HepG2 (cell line): ENCODE results near the gene KIAA0232. TPM values are rescaled to one million over a fixed set of nuclear protein-coding genes. Genes with fewer than 3 reads are reported as not detected.

Experiments used
- BCL6 ChIP-seq: IDR thresholded peaks from 2 replicates; pipeline ENCODE4 v1.6.1; 2016; ENCODE audit warnings: missing genetic modification reagents, missing compliant biosample characterization
- CBX5 ChIP-seq: sonication (generic); formaldehyde crosslinking; IDR thresholded peaks from 2 replicates; pipeline ENCODE4 v1.4.0; 2020; ENCODE audit warnings: missing genetic modification reagents, borderline replicate concordance
- CHCHD3 ChIP-seq: sonication (generic); formaldehyde crosslinking; IDR thresholded peaks from 2 replicates; pipeline ENCODE4 v1.8.0; 2022; ENCODE audit warnings: mild to moderate bottlenecking, missing genetic modification reagents, moderate library complexity
- CHD4 ChIP-seq: fragments of 200-600 bp; sonication (generic); IDR thresholded peaks from 2 replicates; pipeline ENCODE4 v1.7.0; 2017; ENCODE audit warnings: mild to moderate bottlenecking, low read length, borderline replicate concordance
- HMGA1 ChIP-seq: sonication (generic); formaldehyde crosslinking; conservative IDR thresholded peaks from 2 replicates; pipeline ENCODE4 v1.4.0; 2020; ENCODE audit warnings: missing genetic modification reagents
- MED1 ChIP-seq: sonication (generic); formaldehyde crosslinking; IDR thresholded peaks from 2 replicates; pipeline ENCODE4 v1.4.0; 2020; ENCODE audit warnings: missing genetic modification reagents
- MIER3 ChIP-seq: IDR thresholded peaks from 2 replicates; pipeline ENCODE4 v1.6.1; 2016; ENCODE audit warnings: missing compliant biosample characterization, borderline replicate concordance
- POLR2AphosphoS2 ChIP-seq: IDR thresholded peaks from 2 replicates; pipeline ENCODE4 v1.6.1; 2011; ENCODE audit warnings: low read depth, low read length, improper control_type of control experiment
- SMC3 ChIP-seq: IDR thresholded peaks from 2 replicates; pipeline ENCODE4 v1.6.1; 2011; ENCODE audit warnings: low read length, improper control_type of control experiment
- ZNF121 ChIP-seq: sonication (generic); formaldehyde crosslinking; IDR thresholded peaks from 2 replicates; pipeline ENCODE4 v1.5.0; 2020; ENCODE audit warnings: mild to moderate bottlenecking, missing genetic modification reagents
- ZNF160 ChIP-seq: sonication (generic); formaldehyde crosslinking; IDR thresholded peaks from 2 replicates; pipeline ENCODE4 v1.8.0; 2022; ENCODE audit warnings: mild to moderate bottlenecking, inconsistent platforms, missing genetic modification reagents
- ZNF225 ChIP-seq: sonication (generic); formaldehyde crosslinking; IDR thresholded peaks from 2 replicates; pipeline ENCODE4 v1.4.0; 2020; ENCODE audit warnings: mild to moderate bottlenecking, missing genetic modification reagents
- ZNF563 ChIP-seq: sonication (generic); formaldehyde crosslinking; IDR thresholded peaks from 2 replicates; pipeline ENCODE4 v1.8.0; 2022; ENCODE audit warnings: mild to moderate bottlenecking, moderate library complexity, missing genetic modification reagents
- ZNF777 ChIP-seq: sonication (generic); formaldehyde crosslinking; IDR thresholded peaks from 2 replicates; pipeline ENCODE4 v1.4.0; 2020; ENCODE audit warnings: missing genetic modification reagents
- polyA plus RNA-seq, 8 experiments: library from polyadenylated mRNA; depleted of rRNA in 3 of 8; stranded (reverse) in 7 of 8; unstranded in 1 of 8; fragments of >200 nt; fragmentation: Illumina TruSeq in 4 of 8; extraction: Trizol in 4 of 8; gene quantifications; 2 replicates each; pipeline versions ENCODE4 v1.2.1 to v1.2.3, GENCODE V29; 2011 to 2016; ENCODE audit warnings: low read depth in 4 of 8, missing spikeins in 1 of 8, mixed read lengths in 1 of 8; ENCODE audit not compliant: insufficient read depth in 1 of 8
- total RNA-seq, 5 experiments: library from RNA; depleted of rRNA; stranded (reverse); fragments of >200 nt; fragmentation: Illumina TruSeq; extraction: Trizol; gene quantifications; 2 replicates each; pipeline ENCODE4 v1.2.3, GENCODE V29; 2016; ENCODE audit warnings: low read depth in 1 of 5
- TF ChIP-seq, protein P1 (sequence below): IDR thresholded peaks from 2 replicates; pipeline ENCODE4 v1.6.1; 2016

KIAA0232 gene
- total and polyA plus RNA-seq, 2 of the 13 experiments (the other 11 are each of a cell fraction or from before 2014, with no cell fraction given) = 7.8 to 17.1 TPM

DNA sequence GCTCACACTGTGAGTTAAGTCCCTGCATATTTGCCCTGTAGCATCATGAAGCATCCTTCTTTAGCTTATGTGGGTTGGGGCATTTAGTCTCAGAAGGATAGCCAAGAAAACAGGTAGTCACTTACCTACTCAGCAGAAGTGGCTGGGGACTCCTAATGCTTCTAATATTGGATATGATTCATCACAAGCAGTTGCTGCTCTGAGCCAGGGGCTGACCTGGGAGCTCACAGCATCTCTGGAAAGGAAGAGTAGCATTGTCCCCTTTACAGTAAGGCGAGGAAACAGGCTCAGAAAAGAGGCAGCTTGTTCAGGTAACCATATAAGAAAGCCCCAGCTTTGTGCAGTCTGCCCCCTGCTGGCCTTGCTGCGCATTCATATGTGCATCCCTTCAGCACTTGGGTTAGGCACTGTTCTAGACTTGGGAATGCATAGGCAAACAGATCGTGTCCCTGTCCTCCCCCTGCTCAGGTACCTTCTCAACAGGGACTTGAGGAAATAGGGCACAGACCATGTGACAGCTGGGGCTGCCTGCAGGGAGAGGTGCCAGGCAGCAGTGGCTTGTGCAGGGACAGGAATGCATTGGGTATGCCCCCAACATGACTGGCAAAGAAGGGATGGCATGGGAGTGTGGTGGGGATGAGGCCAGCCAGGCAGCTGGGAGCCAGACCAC, 91.4 kb downstream of the KIAA0232 start (continued):
- no peak for TF ChIP-seq ZNF121
- 0 out of 2 replicates have a peak, but pooled peaks have one; percentile 7 for TF ChIP-seq MED1 (CRISPR knock-in tag)
- TF ChIP-seq BCL6 (CRISPR knock-in tag) = no peak
- no peak for TF ChIP-seq ZNF225 (CRISPR knock-in tag)
- no peak for TF ChIP-seq ZNF160
- 0 out of 2 replicates have a peak, but pooled peaks have one; percentile 48 for TF ChIP-seq POLR2AphosphoS2
- no peak for TF ChIP-seq CHD4
- TF ChIP-seq, protein P1, sequence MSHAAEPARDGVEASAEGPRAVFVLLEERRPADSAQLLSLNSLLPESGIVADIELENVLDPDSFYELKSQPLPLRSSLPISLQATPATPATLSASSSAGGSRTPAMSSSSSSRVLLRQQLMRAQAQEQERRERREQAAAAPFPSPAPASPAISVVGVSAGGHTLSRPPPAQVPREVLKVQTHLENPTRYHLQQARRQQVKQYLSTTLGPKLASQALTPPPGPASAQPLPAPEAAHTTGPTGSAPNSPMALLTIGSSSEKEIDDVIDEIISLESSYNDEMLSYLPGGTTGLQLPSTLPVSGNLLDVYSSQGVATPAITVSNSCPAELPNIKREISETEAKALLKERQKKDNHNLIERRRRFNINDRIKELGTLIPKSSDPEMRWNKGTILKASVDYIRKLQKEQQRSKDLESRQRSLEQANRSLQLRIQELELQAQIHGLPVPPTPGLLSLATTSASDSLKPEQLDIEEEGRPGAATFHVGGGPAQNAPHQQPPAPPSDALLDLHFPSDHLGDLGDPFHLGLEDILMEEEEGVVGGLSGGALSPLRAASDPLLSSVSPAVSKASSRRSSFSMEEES (CRISPR knock-in tag) = no peak
- peak; percentile 31; the same call in 1 of the 2 replicates for TF ChIP-seq CBX5 (CRISPR knock-in tag)
- TF ChIP-seq CHCHD3 (CRISPR knock-in tag) = 0 out of 2 replicates have a peak, but pooled peaks have one; percentile 58
- TF ChIP-seq MIER3 (CRISPR knock-in tag) = no peak
- no peak for TF ChIP-seq ZNF563 (CRISPR knock-in tag)
- no peak for TF ChIP-seq HMGA1 (CRISPR knock-in tag)
- TF ChIP-seq ZNF777 = no peak
- TF ChIP-seq SMC3 = peak; percentile 95
